Measurements from ENCODE around the gene PHF14. TPM values are rescaled to one million over a fixed set of nuclear protein-coding genes. Genes with fewer than 3 reads are reported as not detected.
"Not testable (repeated sequence)": the region's sequence is repeated elsewhere in the genome, so short reads cannot be mapped to it uniquely, and the experiment has no call there.

Gene PHF14, protein sequence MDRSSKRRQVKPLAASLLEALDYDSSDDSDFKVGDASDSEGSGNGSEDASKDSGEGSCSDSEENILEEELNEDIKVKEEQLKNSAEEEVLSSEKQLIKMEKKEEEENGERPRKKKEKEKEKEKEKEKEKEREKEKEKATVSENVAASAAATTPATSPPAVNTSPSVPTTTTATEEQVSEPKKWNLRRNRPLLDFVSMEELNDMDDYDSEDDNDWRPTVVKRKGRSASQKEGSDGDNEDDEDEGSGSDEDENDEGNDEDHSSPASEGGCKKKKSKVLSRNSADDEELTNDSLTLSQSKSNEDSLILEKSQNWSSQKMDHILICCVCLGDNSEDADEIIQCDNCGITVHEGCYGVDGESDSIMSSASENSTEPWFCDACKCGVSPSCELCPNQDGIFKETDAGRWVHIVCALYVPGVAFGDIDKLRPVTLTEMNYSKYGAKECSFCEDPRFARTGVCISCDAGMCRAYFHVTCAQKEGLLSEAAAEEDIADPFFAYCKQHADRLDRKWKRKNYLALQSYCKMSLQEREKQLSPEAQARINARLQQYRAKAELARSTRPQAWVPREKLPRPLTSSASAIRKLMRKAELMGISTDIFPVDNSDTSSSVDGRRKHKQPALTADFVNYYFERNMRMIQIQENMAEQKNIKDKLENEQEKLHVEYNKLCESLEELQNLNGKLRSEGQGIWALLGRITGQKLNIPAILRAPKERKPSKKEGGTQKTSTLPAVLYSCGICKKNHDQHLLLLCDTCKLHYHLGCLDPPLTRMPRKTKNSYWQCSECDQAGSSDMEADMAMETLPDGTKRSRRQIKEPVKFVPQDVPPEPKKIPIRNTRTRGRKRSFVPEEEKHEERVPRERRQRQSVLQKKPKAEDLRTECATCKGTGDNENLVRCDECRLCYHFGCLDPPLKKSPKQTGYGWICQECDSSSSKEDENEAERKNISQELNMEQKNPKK
- 10 to 100 TPM; 41.6 to 43.1 TPM for total RNA-seq

DNA sequence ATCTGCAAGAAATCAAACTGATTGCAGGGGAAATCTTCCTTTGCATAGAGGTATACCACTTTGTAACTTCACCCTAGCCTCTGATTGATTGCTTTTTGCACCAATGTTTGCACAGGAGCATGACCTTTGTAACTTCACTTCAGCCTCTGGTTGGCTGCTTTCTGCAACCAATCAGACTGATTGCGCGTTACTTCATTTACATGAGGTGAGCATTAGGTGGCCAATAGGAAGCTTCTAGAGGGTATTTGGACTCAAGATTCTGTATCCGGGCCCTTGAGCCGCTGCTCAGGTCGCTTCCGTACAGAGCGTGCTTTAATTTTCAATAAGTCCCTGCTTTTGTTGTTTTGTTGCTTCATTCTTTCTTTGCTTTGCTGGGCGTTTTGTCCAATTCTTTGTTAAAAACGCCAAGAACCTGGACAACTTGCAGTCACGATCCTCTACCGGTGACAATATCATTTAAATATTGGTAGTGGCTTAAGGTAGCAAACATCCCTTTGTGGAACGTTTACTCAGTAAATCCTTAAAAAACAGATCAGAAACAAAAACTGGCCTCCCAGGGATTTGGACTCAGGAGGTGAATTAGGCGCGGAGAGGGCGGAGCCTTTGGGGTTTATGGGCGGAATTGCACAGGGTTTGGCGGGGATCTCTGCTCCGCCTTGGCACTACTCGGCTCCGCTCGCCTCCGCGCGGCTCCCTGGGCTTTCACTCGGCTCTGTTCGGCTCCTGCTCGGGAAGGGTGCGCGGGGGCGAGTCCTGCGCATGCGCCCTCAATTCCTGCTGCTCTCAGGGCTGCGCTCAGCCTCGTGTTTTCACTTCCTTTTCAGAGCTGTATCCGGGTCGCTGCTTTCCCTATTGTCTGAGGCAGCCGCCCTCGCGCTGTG is at the start of gene PHF14:
Gene PHF14 (plus strand): TSS at position 812 of the 881 bp plus-strand sequence. CDS start 452 bp downstream, outside the sequence.
- Mint-ChIP-seq H3K27ac (peak within 1 kb of the TSS; percentile 90), H3K4me3 (peak within 1 kb of the TSS; percentile 95), H3K36me3 (peaks cover 25% of the 10 kb centered on the region), H3K4me1 (peaks cover 30% of the 10 kb centered on the region), H3K9me3 (peaks cover 1% of the 10 kb centered on the region), H3K27me3 (peaks cover 7% of the 10 kb centered on the region)
- peak; percentile 97 for DNase-seq

- no peaks in the 10 kb centered on the region for H3K9me3 Mint-ChIP-seq
- H3K27me3 Mint-ChIP-seq = no peaks in the 10 kb centered on the region
- DNase-seq = no peak
- no peak overlapping the region for H3K27ac Mint-ChIP-seq
- no peak overlapping the region for H3K4me3 Mint-ChIP-seq
- H3K36me3 Mint-ChIP-seq = no peaks in the 10 kb centered on the region
- no peaks in the 10 kb centered on the region for H3K4me1 Mint-ChIP-seq
Observed at GRCh38 chr7:10924370-10924769, 49.3 kb upstream of the PHF14 start.

- H3K9me3 Mint-ChIP-seq, DNase-seq, H3K27me3 Mint-ChIP-seq, H3K27ac Mint-ChIP-seq, H3K4me1 Mint-ChIP-seq, H3K4me3 Mint-ChIP-seq: not testable (repeated sequence)
- H3K36me3 Mint-ChIP-seq = peaks cover 15% of the 10 kb centered on the region
Observed at GRCh38 chr7:10928203-10928602, 45.5 kb upstream of the PHF14 start.

DNA sequence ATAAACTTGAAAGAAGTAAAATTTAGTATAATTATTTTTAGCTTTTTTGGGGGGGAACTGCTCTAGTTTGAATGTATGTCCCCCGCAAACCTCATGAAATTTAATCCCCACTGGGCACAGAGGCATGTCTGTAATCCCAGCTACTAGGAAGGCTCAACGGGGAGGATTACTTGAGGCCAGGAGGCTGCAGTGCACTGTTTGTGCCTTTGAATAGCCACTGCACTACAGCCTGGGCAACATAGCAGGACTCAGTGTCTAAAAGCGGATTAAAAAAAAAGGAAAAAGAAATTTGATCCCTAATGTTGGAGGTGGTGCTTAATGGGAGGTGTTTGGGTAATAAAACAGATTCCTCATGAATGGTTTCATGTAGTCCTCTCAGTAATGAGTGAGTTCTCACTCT is 43.1 kb upstream of the PHF14 start:
- Mint-ChIP-seq H3K36me3 (peaks cover 19% of the 10 kb centered on the region), H3K9me3 (no peaks in the 10 kb centered on the region), H3K27me3 (no peaks in the 10 kb centered on the region), H3K27ac (no peak overlapping the region), H3K4me1 (peaks cover 3% of the 10 kb centered on the region), H3K4me3 (no peak overlapping the region)
- DNase-seq = no peak

DNA sequence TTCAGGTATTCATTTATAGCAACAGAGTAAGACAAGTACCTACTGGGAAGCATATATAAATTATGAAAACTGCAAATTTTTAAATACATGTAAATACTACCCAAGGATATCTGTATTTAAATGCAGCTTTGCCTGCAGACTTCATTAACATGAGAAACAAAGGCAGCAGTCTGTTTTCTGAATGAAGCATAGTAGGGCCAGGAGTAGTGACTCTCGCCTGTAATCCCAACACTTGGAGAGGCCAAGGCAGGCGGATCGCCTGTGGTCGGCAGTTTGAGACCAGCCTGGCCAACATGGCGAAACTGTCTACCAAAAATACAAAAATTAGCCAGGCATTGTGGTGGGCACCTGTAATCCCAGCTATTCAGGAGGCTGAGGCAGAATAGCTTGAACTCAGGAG is 42.5 kb upstream of the PHF14 start:
- no peak overlapping the region for H3K27ac Mint-ChIP-seq
- H3K36me3 Mint-ChIP-seq = peaks cover 24% of the 10 kb centered on the region
- no peaks in the 10 kb centered on the region for H3K9me3 Mint-ChIP-seq

GRCh38 chr7:10934292-10934691 is 39.4 kb upstream of the PHF14 start:
- Mint-ChIP-seq H3K27ac (no peak overlapping the region), H3K9me3 (no peaks in the 10 kb centered on the region), H3K4me3 (no peak overlapping the region), H3K36me3 (peaks cover 32% of the 10 kb centered on the region), H3K27me3 (no peaks in the 10 kb centered on the region), H3K4me1 (peaks cover 20% of the 10 kb centered on the region)
- DNase-seq = no peak

More for the DNA sequence above, 42.5 kb upstream of the PHF14 start:
- peaks cover 9% of the 10 kb centered on the region for H3K4me1 Mint-ChIP-seq
- no peak for DNase-seq
- H3K4me3 Mint-ChIP-seq = no peak overlapping the region
- no peaks in the 10 kb centered on the region for H3K27me3 Mint-ChIP-seq

- H3K27me3 Mint-ChIP-seq = no peaks in the 10 kb centered on the region
- peaks cover 17% of the 10 kb centered on the region for H3K36me3 Mint-ChIP-seq
- peak; percentile 1 for DNase-seq
- no peak overlapping the region for H3K27ac Mint-ChIP-seq
- no peak overlapping the region for H3K4me3 Mint-ChIP-seq
- H3K4me1 Mint-ChIP-seq = peaks cover 20% of the 10 kb centered on the region
- no peaks in the 10 kb centered on the region for H3K9me3 Mint-ChIP-seq
Observed at GRCh38 chr7:10939237-10939910, 34.3 kb upstream of the PHF14 start.

DNA sequence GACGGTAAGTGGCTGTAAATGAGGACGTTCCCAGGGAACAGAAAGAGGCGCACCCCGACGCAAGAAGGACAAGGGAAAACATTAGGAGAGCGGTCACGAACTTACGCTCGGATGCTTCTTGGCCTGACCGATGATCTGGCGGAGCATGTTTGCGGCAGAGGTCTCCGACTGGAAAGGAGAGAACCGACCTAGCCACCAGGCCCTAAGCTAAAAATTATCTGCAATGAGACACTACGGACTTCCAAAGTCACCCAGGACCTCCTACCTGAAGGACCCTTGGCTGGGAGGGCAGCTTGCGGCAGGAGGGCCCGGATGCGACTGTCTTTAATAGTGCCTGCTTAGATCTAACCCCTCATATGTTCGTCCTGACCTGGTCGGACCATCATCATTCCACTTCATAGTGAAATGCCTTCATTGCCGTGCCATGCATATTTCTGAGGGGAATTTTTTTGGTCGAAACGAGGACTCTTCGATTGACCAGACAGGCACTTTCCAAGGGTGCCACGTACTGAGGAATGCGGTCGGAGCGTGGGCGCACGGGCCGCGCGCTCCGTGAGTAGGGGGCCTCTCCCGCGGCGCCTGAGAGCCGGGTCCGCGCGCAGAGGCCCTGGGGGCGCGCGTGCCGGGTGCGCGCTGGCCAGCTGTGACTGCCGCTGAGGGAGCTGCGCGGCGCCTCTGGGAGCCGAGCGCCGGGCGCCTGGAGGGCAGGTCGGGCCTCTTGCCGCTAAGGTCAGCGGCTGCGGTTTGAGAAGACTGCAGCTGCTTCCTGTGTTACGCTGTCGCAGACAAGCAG is 33.6 kb upstream of the PHF14 start:
- no peak overlapping the region for H3K27ac Mint-ChIP-seq
- peaks cover 17% of the 10 kb centered on the region for H3K36me3 Mint-ChIP-seq
- DNase-seq = peak; percentile 94
- peaks cover 20% of the 10 kb centered on the region for H3K4me1 Mint-ChIP-seq
- no peaks in the 10 kb centered on the region for H3K9me3 Mint-ChIP-seq
- H3K4me3 Mint-ChIP-seq = no peak overlapping the region
- no peaks in the 10 kb centered on the region for H3K27me3 Mint-ChIP-seq

GRCh38 chr7:10940704-10941355 is 32.8 kb upstream of the PHF14 start:
- no peaks in the 10 kb centered on the region for H3K9me3 Mint-ChIP-seq
- H3K27ac Mint-ChIP-seq = no peak overlapping the region
- peaks cover 14% of the 10 kb centered on the region for H3K4me1 Mint-ChIP-seq
- no peaks in the 10 kb centered on the region for H3K27me3 Mint-ChIP-seq
- H3K4me3 Mint-ChIP-seq = no peak overlapping the region
- DNase-seq = peak; percentile 8
- H3K36me3 Mint-ChIP-seq = peaks cover 10% of the 10 kb centered on the region

DNA sequence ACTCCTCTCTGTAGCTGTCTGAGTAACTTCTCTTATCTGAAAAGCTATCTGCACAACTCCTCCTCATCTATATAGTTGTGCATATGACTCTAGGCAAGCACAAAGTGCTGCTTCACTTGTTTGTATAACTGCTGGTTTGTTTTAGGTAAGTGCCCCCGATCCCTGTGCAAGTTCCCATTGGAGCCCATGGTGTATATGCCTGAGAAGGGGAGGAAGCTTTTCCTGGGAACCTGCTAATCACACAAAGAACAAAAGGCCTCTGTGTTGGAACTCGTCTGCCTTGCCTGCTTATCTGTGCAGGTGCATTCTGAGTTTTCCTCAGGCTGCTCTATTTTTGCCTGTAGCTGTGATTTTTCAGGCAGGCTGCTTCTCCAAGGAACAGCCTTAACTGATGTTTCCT is 23.2 kb upstream of the PHF14 start:
- H3K4me3 Mint-ChIP-seq = no peak overlapping the region
- peaks cover 2% of the 10 kb centered on the region for H3K36me3 Mint-ChIP-seq
- no peak for DNase-seq
- no peak overlapping the region for H3K27ac Mint-ChIP-seq
- peaks cover 2% of the 10 kb centered on the region for H3K4me1 Mint-ChIP-seq
- peaks cover 5% of the 10 kb centered on the region for H3K9me3 Mint-ChIP-seq
- H3K27me3 Mint-ChIP-seq = peaks cover 10% of the 10 kb centered on the region

DNA sequence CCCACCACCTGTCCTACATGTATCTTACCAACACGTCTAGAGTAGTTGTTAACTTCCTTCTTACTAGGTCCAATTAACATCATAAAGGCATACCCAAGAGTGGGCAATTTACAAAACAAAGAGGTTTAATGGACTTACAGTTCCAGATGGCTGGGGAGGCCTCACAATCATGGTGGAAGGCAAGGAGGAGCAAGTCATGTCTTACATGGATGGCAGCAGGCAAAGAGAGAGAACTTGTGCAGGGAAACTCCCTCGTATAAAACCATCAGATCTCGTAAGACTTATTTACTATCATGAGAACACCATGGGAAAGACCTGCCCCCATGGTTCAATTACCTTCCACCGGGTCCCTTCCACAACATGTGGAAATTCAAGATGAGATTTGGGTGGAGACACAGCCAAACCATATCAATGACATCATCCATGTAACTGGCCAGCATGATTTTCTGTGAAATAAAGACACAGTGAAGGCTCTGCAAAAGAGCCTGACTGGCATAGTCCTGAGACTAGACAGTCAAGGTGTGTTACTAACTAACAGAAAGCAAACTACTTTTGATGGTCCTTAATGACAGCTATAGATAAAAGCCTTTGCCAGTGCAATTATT is 22.6 kb upstream of the PHF14 start:
- not testable (repeated sequence) for H3K27me3 Mint-ChIP-seq, H3K9me3 Mint-ChIP-seq, DNase-seq, H3K36me3 Mint-ChIP-seq, H3K4me3 Mint-ChIP-seq, H3K27ac Mint-ChIP-seq, H3K4me1 Mint-ChIP-seq

DNA sequence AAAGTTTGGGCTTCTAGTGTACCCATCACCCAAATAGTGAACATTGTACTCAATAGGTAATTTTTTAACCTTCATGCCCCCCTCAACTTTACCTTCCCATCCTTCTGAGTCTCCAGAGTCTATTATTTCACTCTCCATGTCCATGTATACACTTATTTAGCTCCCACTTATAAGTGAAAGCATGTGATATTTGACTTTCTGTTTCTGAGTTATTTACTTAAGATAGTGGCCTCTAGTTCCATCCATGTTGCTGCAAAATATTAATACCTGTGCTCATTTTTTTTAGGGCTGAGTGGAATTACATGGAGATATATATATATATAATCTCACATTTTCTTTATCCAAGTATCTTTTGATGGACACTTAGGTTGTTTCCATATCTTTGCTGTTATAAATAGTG is 21.1 kb upstream of the PHF14 start:
- H3K36me3 Mint-ChIP-seq = peaks cover 2% of the 10 kb centered on the region
- H3K27me3 Mint-ChIP-seq = peaks cover 10% of the 10 kb centered on the region
- no peak for DNase-seq
- H3K27ac Mint-ChIP-seq = no peak overlapping the region
- H3K4me3 Mint-ChIP-seq = no peak overlapping the region
- peaks cover 2% of the 10 kb centered on the region for H3K4me1 Mint-ChIP-seq
- peaks cover 5% of the 10 kb centered on the region for H3K9me3 Mint-ChIP-seq
